Small intestine (tissue), 7 donors: ENCODE measurements around the gene TOX2. TPM values are rescaled to one million over a fixed set of nuclear protein-coding genes. Genes with fewer than 3 reads are reported as not detected.

ENCODE experiments used
- DNase-seq, 2 donors: peaks; one replicate each; pipeline versions ENCODE4 v3.0.0 to v3.0.0-alpha.2; 2013
- FAIRE-seq: peaks from 2 replicates; lab custom pipeline; 2012; peaks lifted over from hg19 to GRCh38; lab: Jason Lieb, UNC
- H3K27ac ChIP-seq, 3 donors: one replicate each; pipeline ENCODE4 v1.5.1; 2013; ENCODE audit warnings: low read length in 2 of 3, mild to moderate bottlenecking in 2 of 3, control low read depth in 1 of 3, inconsistent platforms in 1 of 3, low read depth in 1 of 3, moderate library complexity in 1 of 3
- H3K27me3 ChIP-seq, 3 donors: one replicate each; pipeline ENCODE4 v1.6.1; 2013; ENCODE audit warnings: low read length in 3 of 3, inconsistent platforms in 1 of 3; ENCODE audit not compliant: control insufficient read depth in 3 of 3, insufficient read depth in 3 of 3
- H3K36me3 ChIP-seq, 3 donors: one replicate each; pipeline ENCODE4 v1.6.1; 2013; ENCODE audit warnings: low read length in 3 of 3, inconsistent platforms in 1 of 3, low read depth in 1 of 3, mild to moderate bottlenecking in 1 of 3, moderate library complexity in 1 of 3; ENCODE audit not compliant: control insufficient read depth in 3 of 3, insufficient read depth in 2 of 3
- H3K4me1 ChIP-seq, 3 donors: one replicate each; pipeline ENCODE4 v1.6.1; 2013; ENCODE audit warnings: low read length in 2 of 3, inconsistent platforms in 1 of 3, low read depth in 1 of 3, mild to moderate bottlenecking in 1 of 3, moderate library complexity in 1 of 3; ENCODE audit not compliant: control insufficient read depth in 3 of 3, insufficient read depth in 2 of 3
- H3K4me3 ChIP-seq, 3 donors: one replicate each; pipeline ENCODE4 v1.5.1; 2013; ENCODE audit warnings: low read length in 3 of 3, control low read depth in 1 of 3, inconsistent platforms in 1 of 3, low read depth in 1 of 3, mild to moderate bottlenecking in 1 of 3, moderate library complexity in 1 of 3
- H3K9me3 ChIP-seq, 2 donors: one replicate each; pipeline ENCODE4 v1.6.1; 2013; ENCODE audit warnings: low read depth in 1 of 2, low read length in 1 of 2; ENCODE audit not compliant: control insufficient read depth in 2 of 2, insufficient read depth in 1 of 2
- WGBS, 3 donors: extraction: QIAGEN DNeasy Blood & Tissue Kit; methylation state at CpG; one replicate each; pipeline ENCODE4 v1.1.7; 2013; 5-methylcytosine and 5-hydroxymethylcytosine counted together
- polyA plus RNA-seq, 4 donors: library from polyadenylated mRNA; stranded (reverse) in 3 of 4; unstranded in 1 of 4; fragments of 200-250 nt in 3 of 4; fragments of 120-200 nt in 1 of 4; gene quantifications; one replicate each; pipeline versions ENCODE4 v1.2.1 to v1.2.3, GENCODE V29; 2013
- donor health status: healthy with polysubstance abuse.
- donor health status: control.
- donor health status: control.
- donor health status: Bipolar disorder and iron deficiency.
- donor health status: healthy.

TOX2 gene
- polyA plus RNA-seq, 4 donors: 1.7 to 10.6 (median 3.0) TPM; not detected in 1

GRCh38 chr20:43976547-43976946, 61.9 kb downstream of the TOX2 start:
- Histone ChIP-seq H3K9me3 (no peaks in the 10 kb centered on the region), H3K4me1 (no peaks in the 10 kb centered on the region), H3K27me3 (no peaks in the 10 kb centered on the region), H3K27ac (no peak overlapping the region), H3K4me3 (no peak overlapping the region), H3K36me3 (no peaks in the 10 kb centered on the region)
- WGBS, 3 donors: 83 to 97% (median 96%) methylated on average over 7 of the region's 7 CpGs
- FAIRE-seq: no peak
- no peak for DNase-seq

DNA sequence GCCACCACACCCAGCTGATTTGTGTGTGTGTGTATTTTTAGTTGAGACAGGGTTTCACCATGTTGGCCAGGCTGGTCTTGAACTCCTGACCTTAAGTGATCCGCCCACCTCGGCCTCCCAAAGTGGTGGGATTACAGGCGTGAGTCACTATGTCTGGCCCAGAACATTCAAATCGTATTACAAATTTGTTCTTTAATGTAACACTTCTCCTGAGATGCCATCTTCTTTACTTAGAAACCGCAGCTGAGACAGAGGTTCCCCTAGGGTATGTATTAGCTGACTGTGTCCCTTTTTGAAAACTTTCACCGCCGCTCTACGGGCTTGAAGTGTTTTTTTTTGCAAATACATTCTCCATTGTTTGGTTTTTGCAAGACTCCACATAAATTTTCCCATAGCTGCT, 62.6 kb downstream of the TOX2 start:
- WGBS, 3 donors: 82 to 90% (median 86%) methylated on average over 8 of the region's 8 CpGs
- Histone ChIP-seq H3K4me3 (no peak overlapping the region), H3K27ac (no peak overlapping the region), H3K36me3 (no peaks in the 10 kb centered on the region), H3K9me3 (no peaks in the 10 kb centered on the region), H3K4me1 (no peaks in the 10 kb centered on the region), H3K27me3 (no peaks in the 10 kb centered on the region)
- DNase-seq (no peak), FAIRE-seq (no peak)

GRCh38 chr20:43977962-43978361, 63.3 kb downstream of the TOX2 start:
- H3K36me3 ChIP-seq: no peaks in the 10 kb centered on the region
- H3K4me3 ChIP-seq: no peak overlapping the region
- 77 to 78% (median 78%) methylated on average over 3 of the region's 3 CpGs for WGBS, 3 donors
- H3K9me3 ChIP-seq: no peaks in the 10 kb centered on the region
- no peak overlapping the region for H3K27ac ChIP-seq
- H3K4me1 ChIP-seq: no peaks in the 10 kb centered on the region
- FAIRE-seq (no peak), DNase-seq (no peak)
- H3K27me3 ChIP-seq: no peaks in the 10 kb centered on the region

- Histone ChIP-seq H3K27me3 (no peaks in the 10 kb centered on the region), H3K9me3 (no peaks in the 10 kb centered on the region), H3K4me1 (peaks cover 0 to 4% (median under 1%) of the 10 kb centered on the region in 3 donors), H3K4me3 (no peak overlapping the region), H3K36me3 (no peaks in the 10 kb centered on the region), H3K27ac (no peak overlapping the region)
- WGBS, 3 donors: 86 to 93% (median 91%) methylated on average over 4 of the region's 4 CpGs
- DNase-seq (no peak), FAIRE-seq (no peak)
These were observed 65.0 kb downstream of the TOX2 start for GRCh38 chr20:43979576-43980105.

DNA sequence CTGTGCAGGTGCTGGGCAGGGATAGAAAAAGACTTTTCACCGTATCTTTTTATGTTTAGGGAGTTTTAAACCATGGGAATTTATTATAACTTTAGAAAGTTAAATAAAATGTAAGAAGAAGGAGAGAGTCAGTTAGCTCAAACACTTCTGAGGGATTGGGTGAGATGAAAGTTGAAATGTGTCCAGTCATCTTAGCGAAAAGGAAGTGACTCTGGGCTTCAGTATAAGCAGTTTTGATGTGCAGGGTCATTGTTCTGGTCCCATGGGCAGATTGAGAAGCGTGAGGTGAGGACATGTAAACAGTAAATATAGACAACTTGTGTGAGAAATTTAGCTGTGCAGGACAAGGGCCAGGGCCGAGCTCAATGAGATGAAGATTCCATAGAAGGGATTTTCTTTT, 66.9 kb downstream of the TOX2 start:
- H3K36me3 ChIP-seq: no peaks in the 10 kb centered on the region
- 80 to 94% (median 87%) methylated on average over 4 of the region's 4 CpGs for WGBS, 3 donors

GRCh38 chr20:43982016-43982415, 67.4 kb downstream of the TOX2 start:
- Histone ChIP-seq H3K9me3 (no peaks in the 10 kb centered on the region), H3K4me1 (peaks cover 7 to 14% (median 8%) of the 10 kb centered on the region in 3 donors), H3K27me3 (no peaks in the 10 kb centered on the region), H3K27ac (no peak overlapping the region), H3K4me3 (no peak overlapping the region), H3K36me3 (no peaks in the 10 kb centered on the region)
- 89 to 93% (median 89%) methylated on average over 2 of the region's 2 CpGs for WGBS, 3 donors
- FAIRE-seq (no peak), DNase-seq (no peak)

More for the DNA sequence above, 66.9 kb downstream of the TOX2 start:
- DNase-seq (no peak), FAIRE-seq (no peak)
- H3K27me3 ChIP-seq: no peaks in the 10 kb centered on the region
- H3K4me3 ChIP-seq: no peak overlapping the region
- H3K4me1 ChIP-seq: peaks cover 7 to 14% (median 8%) of the 10 kb centered on the region in 3 donors
- no peak overlapping the region for H3K27ac ChIP-seq
- no peaks in the 10 kb centered on the region for H3K9me3 ChIP-seq

DNA sequence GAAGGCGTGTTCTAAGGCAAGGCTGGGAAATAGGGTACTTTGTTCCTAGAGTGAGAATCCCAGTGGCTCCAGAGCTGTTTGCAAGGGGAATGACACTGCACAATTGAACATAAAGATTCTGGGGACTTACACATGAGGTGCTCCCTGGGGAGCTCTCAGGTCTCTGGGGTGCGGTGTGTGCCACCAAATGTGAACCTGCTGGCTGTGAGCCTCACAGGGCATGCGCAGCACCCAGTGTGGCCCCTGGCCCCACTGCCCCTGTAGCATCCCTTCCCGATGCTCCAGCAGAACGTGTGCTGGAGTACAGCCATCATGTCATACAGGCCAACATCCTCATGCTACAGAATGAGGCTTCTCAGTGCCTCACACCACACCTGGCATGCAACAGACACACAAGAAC, 68.2 kb downstream of the TOX2 start:
- Histone ChIP-seq H3K36me3 (no peaks in the 10 kb centered on the region), H3K27me3 (no peaks in the 10 kb centered on the region), H3K9me3 (no peaks in the 10 kb centered on the region), H3K27ac (no peak overlapping the region), H3K4me3 (no peak overlapping the region), H3K4me1 (peaks cover 7 to 14% (median 8%) of the 10 kb centered on the region in 3 donors)
- 95 to 97% (median 96%) methylated on average over 5 of the region's 5 CpGs for whole genome bisulfite sequencing, 3 donors
- FAIRE-seq: no peak
- no peak for DNase-seq

DNA sequence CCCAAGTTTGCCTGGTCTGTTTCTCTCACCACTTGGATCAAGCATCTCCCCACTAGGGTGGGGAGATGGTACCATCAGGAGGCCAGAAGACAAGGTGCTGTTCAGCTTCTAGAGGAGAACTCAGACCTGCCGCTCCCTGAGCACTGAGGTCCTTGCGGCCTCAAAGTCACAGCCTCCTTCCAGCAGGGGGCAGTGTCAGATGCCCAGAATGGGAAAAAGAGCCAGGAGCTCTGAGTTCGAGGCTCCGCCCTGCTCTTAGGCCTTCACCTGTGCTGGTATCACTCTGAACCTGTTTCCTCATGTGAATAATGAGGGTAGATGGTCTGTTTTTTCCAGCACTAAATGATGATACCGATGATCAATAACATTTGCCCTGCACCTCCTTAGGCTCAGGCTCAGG, 68.7 kb downstream of the TOX2 start:
- Histone ChIP-seq H3K27me3 (no peaks in the 10 kb centered on the region), H3K4me3 (no peak overlapping the region), H3K36me3 (no peaks in the 10 kb centered on the region), H3K4me1 (peaks cover 7 to 14% (median 8%) of the 10 kb centered on the region in 3 donors), H3K27ac (no peak overlapping the region), H3K9me3 (no peaks in the 10 kb centered on the region)
- WGBS, 3 donors: 64 to 93% (median 83%) methylated on average over 5 of the region's 5 CpGs
- no peak for FAIRE-seq
- DNase-seq: peak in 1 of 2 donors; percentile 66

GRCh38 chr20:43983904-43984361, 69.3 kb downstream of the TOX2 start:
- peak in 1 of 2 donors; percentile 25 for DNase-seq
- Histone ChIP-seq H3K9me3 (no peaks in the 10 kb centered on the region), H3K4me1 (peaks cover 7 to 14% (median 8%) of the 10 kb centered on the region in 3 donors), H3K27ac (no peak overlapping the region), H3K4me3 (no peak overlapping the region), H3K36me3 (no peaks in the 10 kb centered on the region), H3K27me3 (no peaks in the 10 kb centered on the region)
- 16 to 62% (median 27%) methylated on average over 6 of the region's 6 CpGs for WGBS, 3 donors
- FAIRE-seq: no peak
